OCI-LY7 (cell line): ENCODE results near the gene PRR35. TPM values are rescaled to one million over a fixed set of nuclear protein-coding genes. Genes with fewer than 3 reads are reported as not detected.

ENCODE experiments used
- BruUV-seq: library from RNA; stranded (reverse); fragments of 400-500 nt; replicated peaks from 2 replicates; lab custom pipeline; 2021; lab: Mats Ljungman, UMichigan
- CTCF ChIA-PET: fragments of 300-600 bp; sonication (Branson Sonifier 250); formaldehyde crosslinking; loops from one replicate; lab custom pipeline; 2022; ENCODE audit warnings: antibody characterized with exemption; ENCODE audit not compliant: unreplicated experiment; lab: Charles Lee
- POLR2A ChIA-PET: fragments of 300-600 bp; sonication (Branson Sonifier 250); formaldehyde crosslinking; loops from one replicate; lab custom pipeline; 2022; ENCODE audit warnings: antibody characterized with exemption; lab: Charles Lee
- DNase-seq: peaks from one replicate; pipeline ENCODE4 v3.0.0-alpha.2; 2015; ENCODE audit warnings: low spot score
- H2AFZ ChIP-seq: fragments of 200-600 bp; sonication (generic), shearing (Covaris generic); 2 replicates; pipeline ENCODE4 v1.6.1; 2014; ENCODE audit warnings: mild to moderate bottlenecking, antibody characterized with exemption, low read length, moderate library complexity
- H3K27ac ChIP-seq: fragments of 200-600 bp; sonication (generic); 2 replicates; pipeline ENCODE4 v1.5.1; 2014; ENCODE audit warnings: mixed run types, low read depth, mild to moderate bottlenecking, moderate library complexity, low read length, inconsistent platforms; ENCODE audit not compliant: poor library complexity, severe bottlenecking
- H3K36me3 ChIP-seq: fragments of 200-600 bp; sonication (generic); 2 replicates; pipeline ENCODE4 v1.6.1; 2014; ENCODE audit warnings: mild to moderate bottlenecking, antibody characterized with exemption, low read length, moderate library complexity, mixed read lengths; ENCODE audit not compliant: insufficient read depth
- H3K4me1 ChIP-seq: fragments of 200-600 bp; sonication (generic); 2 replicates; pipeline ENCODE4 v1.5.1; 2014; ENCODE audit warnings: mild to moderate bottlenecking, low read length; ENCODE audit not compliant: insufficient read depth, poor library complexity, severe bottlenecking
- H3K4me2 ChIP-seq: fragments of 200-600 bp; sonication (generic); 2 replicates; pipeline ENCODE4 v1.6.1; 2014; ENCODE audit warnings: mild to moderate bottlenecking, low read length
- H3K4me3 ChIP-seq: fragments of 200-600 bp; sonication (generic); 2 replicates; pipeline ENCODE4 v1.5.1; 2014; ENCODE audit warnings: mild to moderate bottlenecking, low read depth, low read length; ENCODE audit not compliant: poor library complexity, severe bottlenecking
- H3K79me2 ChIP-seq: fragments of 200-600 bp; sonication (generic); 2 replicates; pipeline ENCODE4 v1.6.1; 2016; ENCODE audit warnings: low read depth, mild to moderate bottlenecking, low read length, moderate library complexity, mixed read lengths; ENCODE audit not compliant: insufficient read depth
- H3K9me2 ChIP-seq: fragments of 200-600 bp; sonication (generic); 2 replicates; pipeline ENCODE4 v1.6.1; 2016; ENCODE audit warnings: mild to moderate bottlenecking, low read length, mixed read lengths; ENCODE audit not compliant: insufficient read depth
- H3K9me3 ChIP-seq: fragments of 200-600 bp; sonication (generic); 2 replicates; pipeline ENCODE4 v1.6.1; 2014; ENCODE audit warnings: mild to moderate bottlenecking, mixed run types, low read length, mixed read lengths
- H4K20me1 ChIP-seq: fragments of 200-600 bp; sonication (generic); 2 replicates; pipeline ENCODE4 v1.6.1; 2014; ENCODE audit warnings: mild to moderate bottlenecking, antibody characterized with exemption, low read length, moderate library complexity, mixed read lengths; ENCODE audit not compliant: insufficient read depth
- CTCF ChIP-seq: fragments of 200-600 bp; sonication (generic); conservative IDR thresholded peaks from 2 replicates; pipeline ENCODE4 v1.5.1; 2014; ENCODE audit warnings: mild to moderate bottlenecking, antibody characterized with exemption, low read length, moderate library complexity, mixed read lengths
- EZH2phosphoT487 ChIP-seq: fragments of 200-600 bp; sonication (generic); IDR thresholded peaks from 2 replicates; pipeline ENCODE4 v1.6.1; 2018; ENCODE audit warnings: low read depth, borderline replicate concordance, mild to moderate bottlenecking, mixed run types, antibody characterized with exemption, low read length, moderate library complexity, mixed read lengths
- intact Hi-C: fragments of 100-400 bp; cut with micrococcal nuclease; formaldehyde crosslinking; loops from one replicate; pipeline ENCODE4 v1.10.0; 2022; ENCODE audit not compliant: unreplicated experiment
- total RNA-seq, 2 experiments: library from RNA; depleted of rRNA in 1 of 2; stranded (reverse); fragments of >200 nt in 1 of 2; shearing (Covaris generic) in 1 of 2; gene quantifications; 2 replicates each; pipeline ENCODE4 v1.2.3, GENCODE V29; 2014 to 2022

The PRR35 gene
- total RNA-seq, 2 experiments from 2014 or later = not detected

- Histone ChIP-seq H3K4me3 (no peak overlapping the region), H2AFZ (no peak overlapping the region), H3K9me2 (no peaks in the 10 kb centered on the region), H3K27ac (no peak overlapping the region), H3K4me2 (no peak overlapping the region), H3K79me2 (no peaks in the 10 kb centered on the region), H3K4me1 (peaks cover 10% of the 10 kb centered on the region), H4K20me1 (no peaks in the 10 kb centered on the region), H3K36me3 (no peaks in the 10 kb centered on the region), H3K9me3 (no peaks in the 10 kb centered on the region)
- DNase-seq = no peak
- ChIA-PET POLR2A (interaction anchor here (0.6 kb wide), 1 partner anchor 1384 kb away, joined by 5 read pairs; the partner anchor contains the start of gene RPS2), CTCF (no interaction called here)
- intact Hi-C loops = no loop called here
- TF ChIP-seq CTCF (no peak), EZH2phosphoT487 (no peak)
- no TSS peak for BruUV-seq
Observed at GRCh38 chr16:580946-581498, 20.8 kb downstream of the PRR35 start.

- Histone ChIP-seq H3K4me1 (peaks cover 6% of the 10 kb centered on the region), H3K36me3 (peaks cover under 1% of the 10 kb centered on the region; the same call in 1 of the 2 replicates), H3K4me2 (no peak overlapping the region), H3K27ac (no peak overlapping the region), H3K9me2 (no peaks in the 10 kb centered on the region), H4K20me1 (no peaks in the 10 kb centered on the region), H3K79me2 (peaks cover under 1% of the 10 kb centered on the region; the same call in 1 of the 2 replicates), H3K4me3 (no peak overlapping the region), H2AFZ (no peak overlapping the region), H3K9me3 (no peaks in the 10 kb centered on the region)
- TF ChIP-seq CTCF (no peak), EZH2phosphoT487 (no peak)
- intact Hi-C loops = no loop called here
- no peak for DNase-seq
- BruUV-seq = no TSS peak
- POLR2A ChIA-PET = interaction anchor here (0.6 kb wide), 1 partner anchor 143 kb away, joined by 3 read pairs; no protein-coding TSS in a partner anchor
- CTCF ChIA-PET = interaction anchor here (0.5 kb wide), 1 partner anchor 93 kb away, joined by 4 read pairs; the partner anchor contains the start of gene RHBDL1
Observed at GRCh38 chr16:582218-582613, 22.0 kb downstream of the PRR35 start.
